Measurements from ENCODE around the gene DBNL. TPM values are rescaled to one million over a fixed set of nuclear protein-coding genes. Genes with fewer than 3 reads are reported as not detected.

The DBNL gene
- total and polyA plus RNA-seq, 4 donors, result 26.1 to 60.2 (median 41.5) TPM

- Histone ChIP-seq H3K27me3 (ENCODE audit: control insufficient read depth in 4 of 4, insufficient read depth in 4 of 4, low read length in 3 of 4) (no peaks in the 10 kb centered on the region), H3K9me3 (ENCODE audit: control insufficient read depth in 4 of 4, low read length in 3 of 4) (no peaks in the 10 kb centered on the region), H3K27ac (ENCODE audit: low read depth in 1 of 2, low read length in 2 of 2) (no peak overlapping the region), H3K4me3 (ENCODE audit: low read depth in 1 of 3, low read length in 3 of 3) (no peak overlapping the region), H3K36me3 (ENCODE audit: control insufficient read depth in 4 of 4, insufficient read depth in 3 of 4, low read depth in 1 of 4, low read length in 3 of 4) (no peaks in the 10 kb centered on the region), H3K4me1 (ENCODE audit: control insufficient read depth in 4 of 4, insufficient read depth in 4 of 4, low read length in 3 of 4) (peaks cover 4 to 37% (median 25%) of the 10 kb centered on the region in 4 donors), H3K9ac (ENCODE audit: low read depth in 1 of 2, low read length in 2 of 2) (no peak overlapping the region)
- TF ChIP-seq TAF1 (conservative IDR thresholded peaks at IDR 0.05), result no peak
- no peak for TF ChIP-seq ATF3 (IDR thresholded peaks at IDR 0.05)
- no peak for TF ChIP-seq YY1 (IDR thresholded peaks at IDR 0.05)
- TF ChIP-seq ZBTB33 (IDR thresholded peaks at IDR 0.05), result no peak
- no peak for TF ChIP-seq REST (IDR thresholded peaks at IDR 0.05)
- TF ChIP-seq NR2F2 (IDR thresholded peaks at IDR 0.05), result no peak
- no peak for TF ChIP-seq RAD21 (IDR thresholded peaks at IDR 0.05)
- TF ChIP-seq HNF4A (conservative IDR thresholded peaks at IDR 0.05), result no peak
- TF ChIP-seq MAX (IDR thresholded peaks at IDR 0.05), result no peak
- TF ChIP-seq FOXA1 (IDR thresholded peaks at IDR 0.05), result no peak
- no peak for TF ChIP-seq CTCF (IDR thresholded peaks at IDR 0.05; ENCODE audit: low read depth, low read length, missing input control)
- no peak for TF ChIP-seq FOXA2 (IDR thresholded peaks at IDR 0.05)
- no peak for TF ChIP-seq RXRA (IDR thresholded peaks at IDR 0.05)
- no peak for TF ChIP-seq GABPA (IDR thresholded peaks at IDR 0.05 in 1 of 2, conservative IDR thresholded peaks at IDR 0.05 in 1 of 2)
- TF ChIP-seq JUND (IDR thresholded peaks at IDR 0.05), result no peak
- no peak for TF ChIP-seq EGR1 (IDR thresholded peaks at IDR 0.05; ENCODE audit: low read depth in 2 of 2)
- TF ChIP-seq SP1 (IDR thresholded peaks at IDR 0.05), result no peak
- TF ChIP-seq HNF4G (IDR thresholded peaks at IDR 0.05), result no peak
- DNase-seq (ENCODE audit: low spot score), result no peak
- WGBS, result 98% methylated on average over 3 of the region's 3 CpGs
Measured at GRCh38 chr7:44085546-44085945, 41.0 kb downstream of the DBNL start.

All from liver (tissue), 9 donors.